AG04450 (cell line): ENCODE measurements around the gene TEDC1. TPM values are rescaled to one million over a fixed set of nuclear protein-coding genes. Genes with fewer than 3 reads are reported as not detected.

Experiments
- CTCF ChIA-PET: fragments of 300-600, 350-600 bp; formaldehyde crosslinking; extraction: SDS; loops from one replicate; lab custom pipeline; 2022; ENCODE audit warnings: antibody characterized with exemption, inconsistent platforms; lab: Charles Lee
- POLR2A ChIA-PET: fragments of 350-600 bp; formaldehyde crosslinking; extraction: SDS; loops from one replicate; lab custom pipeline; 2021; ENCODE audit warnings: antibody characterized with exemption, inconsistent platforms; lab: Yijun Ruan, JAX
- DNase-seq: peaks from one replicate; pipeline ENCODE4 v3.0.0-alpha.2; 2011; ENCODE audit warnings: low read depth, low spot score
- H3K27ac ChIP-seq: one replicate; pipeline ENCODE4 v1.5.1; 2012; ENCODE audit warnings: low read depth, low read length, control low read depth
- H3K27me3 ChIP-seq: one replicate; pipeline ENCODE4 v1.6.0; 2012; ENCODE audit warnings: low read length; ENCODE audit not compliant: control insufficient read depth, insufficient read depth
- H3K4me3 ChIP-seq: 2 replicates; pipeline ENCODE4 v1.5.1; 2011; ENCODE audit warnings: mild to moderate bottlenecking, low read depth, low read length, control low read depth
- H3K9me3 ChIP-seq: 2 replicates; pipeline ENCODE4 v1.5.1; 2012; ENCODE audit warnings: low read length; ENCODE audit not compliant: control insufficient read depth, insufficient read depth
- polyA plus RNA-seq: library from polyadenylated mRNA; depleted of rRNA; stranded (reverse); fragments of >200 nt; gene quantifications from 2 replicates; pipeline ENCODE4 v1.2.3, GENCODE V29; 2011
- TF ChIP-seq, protein P1 (sequence below): IDR thresholded peaks from 2 replicates; pipeline ENCODE4 v1.5.1; 2011; ENCODE audit warnings: low read depth, low read length, control low read depth, inconsistent platforms

TEDC1 gene
- polyA plus RNA-seq, 1 experiment, result 1.7 TPM

DNA sequence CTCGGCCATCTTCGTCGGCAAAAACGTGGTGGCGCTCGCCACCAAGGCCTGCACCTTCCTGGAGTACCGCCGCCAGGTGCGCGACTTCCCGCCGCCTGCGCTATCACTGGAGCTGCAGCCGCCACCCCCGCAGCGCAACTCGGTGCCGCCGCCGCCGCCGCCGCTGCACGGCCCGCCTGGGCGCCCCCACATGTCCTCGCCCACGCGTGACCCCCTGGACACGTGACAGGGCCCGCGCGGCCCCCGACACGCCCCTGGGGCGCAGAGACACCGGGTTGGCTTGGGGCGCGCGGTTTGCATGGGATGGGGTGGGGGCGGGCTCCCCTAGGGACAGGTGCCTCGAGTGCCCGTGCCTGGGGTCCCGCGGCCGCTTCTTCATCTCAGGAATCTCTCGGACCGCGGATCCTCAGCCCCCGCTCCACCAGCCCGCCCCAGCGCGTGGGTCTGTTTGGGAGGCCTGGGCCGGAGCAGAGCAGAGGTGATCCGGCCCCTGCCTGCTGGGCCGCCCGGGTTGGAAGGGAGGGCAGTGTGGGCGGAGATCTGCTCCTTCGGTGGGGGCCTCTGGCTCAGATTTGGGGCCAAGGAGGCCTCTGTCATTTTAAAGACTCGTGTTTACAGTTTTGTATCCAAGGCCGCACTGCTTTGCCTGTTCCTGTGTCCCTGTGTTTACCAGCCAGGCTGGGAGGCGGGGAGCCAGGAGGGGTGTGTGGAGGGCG, 38.7 kb downstream of the TEDC1 start:
- no peak overlapping the region for H3K4me3 ChIP-seq
- peaks cover 3% of the 10 kb centered on the region; the same call in 1 of the 2 replicates for H3K9me3 ChIP-seq
- TF ChIP-seq, protein P1, sequence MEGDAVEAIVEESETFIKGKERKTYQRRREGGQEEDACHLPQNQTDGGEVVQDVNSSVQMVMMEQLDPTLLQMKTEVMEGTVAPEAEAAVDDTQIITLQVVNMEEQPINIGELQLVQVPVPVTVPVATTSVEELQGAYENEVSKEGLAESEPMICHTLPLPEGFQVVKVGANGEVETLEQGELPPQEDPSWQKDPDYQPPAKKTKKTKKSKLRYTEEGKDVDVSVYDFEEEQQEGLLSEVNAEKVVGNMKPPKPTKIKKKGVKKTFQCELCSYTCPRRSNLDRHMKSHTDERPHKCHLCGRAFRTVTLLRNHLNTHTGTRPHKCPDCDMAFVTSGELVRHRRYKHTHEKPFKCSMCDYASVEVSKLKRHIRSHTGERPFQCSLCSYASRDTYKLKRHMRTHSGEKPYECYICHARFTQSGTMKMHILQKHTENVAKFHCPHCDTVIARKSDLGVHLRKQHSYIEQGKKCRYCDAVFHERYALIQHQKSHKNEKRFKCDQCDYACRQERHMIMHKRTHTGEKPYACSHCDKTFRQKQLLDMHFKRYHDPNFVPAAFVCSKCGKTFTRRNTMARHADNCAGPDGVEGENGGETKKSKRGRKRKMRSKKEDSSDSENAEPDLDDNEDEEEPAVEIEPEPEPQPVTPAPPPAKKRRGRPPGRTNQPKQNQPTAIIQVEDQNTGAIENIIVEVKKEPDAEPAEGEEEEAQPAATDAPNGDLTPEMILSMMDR, result no peak
- ChIA-PET CTCF (interaction anchor here (1.1 to 2.1 kb wide), 7 partner anchors 8 to 83 kb away, joined by 3 to 13 read pairs (median 9); no protein-coding TSS in a partner anchor), POLR2A (no interaction called here)
- H3K27me3 ChIP-seq, result peaks cover 14% of the 10 kb centered on the region
- DNase-seq, result no peak
- no peak overlapping the region for H3K27ac ChIP-seq

DNA sequence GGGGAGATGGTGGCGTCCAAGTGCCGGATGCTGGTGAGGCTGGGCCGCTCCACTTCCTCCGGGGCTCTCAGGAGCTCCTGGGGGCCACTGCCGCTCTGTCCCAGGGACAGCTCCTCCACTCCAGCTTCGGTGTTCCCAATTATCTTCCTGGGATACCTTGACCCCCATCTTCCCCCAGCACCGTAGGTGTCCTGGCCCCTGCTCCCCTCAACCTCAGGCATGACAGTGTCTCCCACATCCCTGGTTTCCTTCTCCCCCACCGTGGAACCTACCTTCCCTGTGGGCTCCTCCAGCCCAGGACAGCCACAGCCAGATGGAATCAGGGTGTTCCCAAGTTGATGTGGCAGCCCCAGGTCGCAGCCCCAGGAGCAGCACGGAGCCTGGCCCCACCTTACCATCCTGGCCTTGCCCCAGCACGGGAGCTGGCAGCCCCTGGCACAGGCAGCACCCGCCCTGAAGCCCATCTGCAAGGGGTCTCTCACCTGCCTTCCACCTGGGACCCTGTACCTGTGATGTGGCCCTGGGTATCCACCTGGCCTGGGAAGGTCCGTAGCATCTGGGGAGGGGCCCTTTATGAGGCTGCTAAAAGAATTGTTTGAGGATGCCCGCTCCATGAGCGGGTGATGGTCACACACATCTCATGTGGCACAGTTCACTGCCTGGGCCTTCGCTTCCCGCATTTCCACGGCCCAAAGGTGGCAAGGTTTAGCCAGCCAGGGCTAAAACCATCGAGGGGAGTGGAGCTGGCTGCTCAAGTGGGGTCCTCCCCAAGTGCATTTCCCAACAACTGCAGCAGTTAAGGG, 39.4 kb downstream of the TEDC1 start:
- ChIA-PET POLR2A (no interaction called here), CTCF (no interaction called here)
- H3K27me3 ChIP-seq, result peaks cover 14% of the 10 kb centered on the region
- H3K9me3 ChIP-seq, result peaks cover 3% of the 10 kb centered on the region; the same call in 1 of the 2 replicates
- no peak for DNase-seq
- H3K27ac ChIP-seq, result no peak overlapping the region
- TF ChIP-seq, protein P1, result no peak
- no peak overlapping the region for H3K4me3 ChIP-seq

DNA sequence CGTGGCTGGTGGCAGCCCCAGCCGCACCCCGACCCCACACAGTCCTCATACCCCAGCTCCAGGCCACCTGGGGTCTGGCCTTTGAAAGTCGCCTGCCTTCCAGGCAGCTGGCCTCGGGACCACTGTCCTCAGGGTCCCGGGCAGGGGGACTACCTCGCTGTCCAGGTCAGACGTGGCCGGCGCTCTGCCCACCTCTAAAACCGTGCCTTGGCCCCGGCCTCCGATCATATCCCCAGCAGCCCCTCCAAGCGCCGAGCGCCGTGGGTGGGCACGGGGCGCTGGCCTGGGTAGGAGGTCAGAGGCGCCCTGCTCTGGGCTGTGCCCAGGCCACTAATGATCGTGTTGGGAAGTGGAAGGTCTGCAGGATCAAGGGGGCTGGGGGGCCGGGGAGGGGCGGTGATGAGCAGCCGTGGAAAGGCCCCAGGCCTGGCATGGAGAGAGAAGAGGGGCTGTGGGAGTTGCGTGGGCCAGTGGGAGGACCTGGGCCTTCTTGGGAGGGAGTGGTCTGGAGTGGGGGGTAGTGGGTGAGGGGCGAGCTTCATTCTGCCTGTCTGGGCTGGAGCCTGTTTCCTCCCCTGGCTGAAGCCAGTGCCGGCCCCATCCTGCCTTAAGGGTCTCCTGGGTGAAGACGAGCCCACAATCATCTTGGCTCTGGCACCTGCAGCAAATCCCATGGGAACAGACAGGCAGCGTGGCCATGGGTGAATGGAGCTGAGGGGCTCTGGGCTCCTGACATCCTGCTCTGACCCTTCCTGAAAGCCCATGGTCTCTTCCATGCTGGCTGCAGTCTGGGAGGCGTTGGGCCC, 40.2 kb downstream of the TEDC1 start:
- TF ChIP-seq, protein P1, result no peak
- Histone ChIP-seq H3K4me3 (no peak overlapping the region), H3K27me3 (peaks cover 16% of the 10 kb centered on the region), H3K9me3 (peaks cover 3% of the 10 kb centered on the region; the same call in 1 of the 2 replicates), H3K27ac (no peak overlapping the region)
- POLR2A ChIA-PET, result no interaction called here
- no peak for DNase-seq
- CTCF ChIA-PET, result no interaction called here

DNA sequence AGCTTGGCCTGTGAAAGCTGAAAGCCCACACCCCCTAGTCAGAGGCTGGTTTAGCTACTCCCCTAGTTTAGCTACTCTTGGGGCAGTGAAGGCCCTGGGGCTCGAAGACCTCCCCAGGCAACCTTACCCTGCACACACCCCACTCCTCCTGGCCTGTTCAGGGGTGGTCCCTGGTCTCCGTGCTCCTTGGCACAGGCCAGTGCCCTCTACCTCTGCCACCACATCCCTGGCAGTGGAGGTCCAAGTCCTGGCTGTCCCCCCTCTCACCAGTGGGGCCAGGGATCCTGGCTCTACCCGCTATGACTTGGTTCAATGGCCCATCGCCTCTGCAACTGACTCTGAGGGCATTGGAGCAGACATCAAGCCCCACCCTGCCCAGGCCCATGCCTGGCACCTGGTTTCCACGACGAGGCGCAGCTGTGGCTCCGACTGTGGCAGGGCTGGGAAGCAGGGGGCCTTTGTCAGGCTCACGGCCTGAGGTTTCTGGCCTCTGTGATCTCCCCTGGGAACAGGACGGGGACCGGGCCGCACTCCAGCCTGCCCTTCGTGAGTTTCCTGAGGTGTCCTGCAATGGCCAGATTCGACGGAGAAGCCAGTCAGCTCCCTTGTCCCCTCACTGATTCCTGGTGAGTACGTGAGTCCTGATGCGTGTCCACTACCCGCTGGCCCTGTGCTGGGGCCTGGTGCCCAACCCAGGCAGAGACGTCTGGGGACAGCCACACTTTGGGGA, 41.0 kb downstream of the TEDC1 start:
- TF ChIP-seq, protein P1, result no peak

More for the DNA sequence above, 41.0 kb downstream of the TEDC1 start:
- ChIA-PET CTCF (interaction anchor here (0.6 to 2.0 kb wide), 2 partner anchors 161 to 905 kb away, joined by 3 to 8 read pairs; no protein-coding TSS in a partner anchor), POLR2A (no interaction called here)
- H3K27me3 ChIP-seq, result peaks cover 17% of the 10 kb centered on the region
- H3K9me3 ChIP-seq, result peaks cover 3% of the 10 kb centered on the region; the same call in 1 of the 2 replicates
- no peak overlapping the region for H3K27ac ChIP-seq
- no peak overlapping the region for H3K4me3 ChIP-seq
- no peak for DNase-seq
